Stimulated activated CD8-positive, alpha-beta memory T cell treated with anti-CD3 and anti-CD28 coated beads, Interleukin-7, amount 100 ng/mL, for 24 hours (primary cell): Measurements from ENCODE around the gene MARK2.

Experiments
- DNase-seq: peaks from one replicate; pipeline ENCODE4 v3.0.0-alpha.2; 2020; ENCODE audit warnings: low read depth

The MARK2 gene

GRCh38 chr11:63909591-63910506 is 70.9 kb downstream of the MARK2 start:
- DNase-seq = no peak

- DNase-seq = no peak
Observed at GRCh38 chr11:63910675-63911074, 71.8 kb downstream of the MARK2 start.

- no peak for DNase-seq
Observed at GRCh38 chr11:63911440-63911839, 72.5 kb downstream of the MARK2 start.

GRCh38 chr11:63911876-63912275 is 73.0 kb downstream of the MARK2 start:
- DNase-seq = no peak

GRCh38 chr11:63912678-63913077 is 73.8 kb downstream of the MARK2 start:
- DNase-seq = no peak

GRCh38 chr11:63913866-63914830 is 75.2 kb downstream of the MARK2 start:
- no peak for DNase-seq

GRCh38 chr11:63914896-63915691 is 76.2 kb downstream of the MARK2 start:
- no peak for DNase-seq

GRCh38 chr11:63915961-63916836 is 77.3 kb downstream of the MARK2 start:
- peak; percentile 14 for DNase-seq

- peak; percentile 29 for DNase-seq
Observed at GRCh38 chr11:63916837-63917691, 78.2 kb downstream of the MARK2 start, which contains the start of gene RCOR2. Gene RCOR2, minus strand, starts transcription at chr11:63917164. Its CDS starts 708 bp downstream, at chr11:63916456.

GRCh38 chr11:63917692-63918506 is 79.0 kb downstream of the MARK2 start:
- no peak for DNase-seq

GRCh38 chr11:63918507-63919191 is 79.7 kb downstream of the MARK2 start:
- DNase-seq = no peak

- DNase-seq = no peak
Observed at GRCh38 chr11:63919267-63920125, 80.6 kb downstream of the MARK2 start.

- DNase-seq = no peak
Observed at GRCh38 chr11:63920126-63920938, 81.4 kb downstream of the MARK2 start.

- peak; percentile 13 for DNase-seq
Observed at GRCh38 chr11:63920939-63921417, 82.1 kb downstream of the MARK2 start.

GRCh38 chr11:63922673-63923192 is 83.8 kb downstream of the MARK2 start:
- no peak for DNase-seq

- no peak for DNase-seq
Observed at GRCh38 chr11:63923319-63923718, 84.4 kb downstream of the MARK2 start.
